CD4-positive, alpha-beta T cell treated with Interleukin-2 at 100 ng/mL for 4 hours (primary cell): ENCODE results near the gene KLHL8.
A peak's percentile ranks its signal among the peaks of the same experiment; 100 is the strongest.

Experiments used
- DNase-seq: peaks from one replicate; pipeline ENCODE4 v3.0.0-alpha.2; 2020; ENCODE audit warnings: low spot score

Gene KLHL8

GRCh38 chr4:87220094-87220822, at the start of gene KLHL8:
KLHL8 (minus strand) TSS chr4:87220618; CDS start chr4:87195539, 25,079 bp downstream.
- DNase-seq, result peak; percentile 86

- no peak for DNase-seq
Observed at GRCh38 chr4:87270144-87270543, 49.7 kb upstream of the KLHL8 start.

- no peak for DNase-seq
Observed at GRCh38 chr4:87268411-87268810, 48.0 kb upstream of the KLHL8 start.

- no peak for DNase-seq
Observed at GRCh38 chr4:87266986-87267385, 46.6 kb upstream of the KLHL8 start.

DNA sequence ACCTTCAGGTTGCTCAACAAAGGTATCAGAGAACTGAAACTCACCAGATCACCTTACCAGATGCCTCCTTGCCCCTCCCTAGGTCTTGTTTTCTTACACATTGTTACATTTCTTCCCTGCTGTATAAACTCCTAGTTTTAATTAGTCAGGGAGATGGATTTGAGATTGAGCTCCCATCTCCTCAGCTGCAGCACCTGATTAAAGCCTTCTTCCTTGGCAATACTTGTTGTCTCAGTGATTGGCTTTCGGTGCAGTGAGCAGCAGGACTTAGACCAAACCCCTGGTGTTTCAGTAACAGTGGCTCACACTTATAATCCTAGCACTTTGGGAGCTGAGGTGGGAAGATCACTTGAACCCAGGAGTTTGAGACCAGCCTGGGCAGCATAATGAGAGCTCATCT, 42.5 kb upstream of the KLHL8 start:
- DNase-seq, result no peak

GRCh38 chr4:87260477-87260876, 40.1 kb upstream of the KLHL8 start:
- no peak for DNase-seq

GRCh38 chr4:87258677-87259076, 38.3 kb upstream of the KLHL8 start:
- no peak for DNase-seq

DNA sequence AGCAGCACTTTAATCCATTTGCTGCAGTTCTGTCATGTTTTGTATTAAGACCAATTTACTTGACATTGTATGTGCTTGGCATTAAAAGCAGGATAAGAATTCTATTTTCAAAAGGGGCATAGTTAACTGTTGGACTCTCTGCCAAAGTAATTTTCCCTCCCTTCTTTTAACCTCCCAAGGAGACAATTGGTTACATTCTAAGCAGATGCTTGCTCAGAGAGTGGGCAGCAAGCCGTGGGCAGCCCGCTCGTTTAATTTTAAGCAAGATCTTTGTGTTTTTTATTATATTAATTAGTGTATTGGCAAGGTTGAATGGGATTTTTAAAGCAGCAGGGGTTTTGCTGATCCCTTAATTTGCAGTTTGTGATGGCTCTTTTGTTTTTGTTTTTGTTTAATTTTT, 37.1 kb upstream of the KLHL8 start:
- no peak for DNase-seq

- DNase-seq, result no peak
Observed at GRCh38 chr4:87255755-87256154, 35.3 kb upstream of the KLHL8 start.

DNA sequence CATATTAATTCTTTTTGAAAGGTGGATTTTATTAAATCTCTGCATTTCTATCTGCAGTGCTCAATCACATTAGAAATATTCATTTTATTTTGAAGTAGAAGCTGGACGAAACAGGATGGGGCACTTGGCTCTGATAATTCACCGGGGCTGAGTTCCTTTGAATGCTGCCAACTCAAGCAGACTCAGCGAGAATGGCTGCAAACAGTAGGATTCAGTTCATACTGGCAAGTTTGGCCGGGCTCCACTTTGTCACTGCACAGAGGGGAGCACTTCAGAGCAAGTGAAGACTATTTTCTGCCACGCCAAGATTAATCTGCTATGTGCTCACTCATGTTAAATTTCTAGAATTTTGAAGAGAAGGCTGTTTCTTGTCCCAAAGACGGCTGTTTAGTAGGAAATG, 30.7 kb upstream of the KLHL8 start:
- no peak for DNase-seq

DNA sequence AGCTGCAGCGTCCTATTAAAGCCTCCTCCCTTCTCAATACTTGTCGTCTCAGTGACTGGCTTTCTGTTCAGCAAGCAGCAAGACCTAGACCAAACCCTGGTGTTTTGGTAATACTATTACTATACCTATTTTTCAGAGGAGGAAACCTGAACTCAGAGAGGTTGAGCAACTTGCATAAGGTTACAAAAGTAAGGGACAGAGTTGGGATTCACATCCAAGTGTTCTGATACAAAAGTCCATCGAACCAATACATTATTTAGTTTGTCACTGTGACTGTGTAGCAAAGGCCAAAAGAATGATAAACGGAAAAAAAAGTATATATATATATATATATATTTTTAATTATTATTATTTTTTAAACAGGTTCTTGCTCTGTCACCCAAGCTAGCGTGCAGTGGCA, 29.9 kb upstream of the KLHL8 start:
- no peak for DNase-seq

DNA sequence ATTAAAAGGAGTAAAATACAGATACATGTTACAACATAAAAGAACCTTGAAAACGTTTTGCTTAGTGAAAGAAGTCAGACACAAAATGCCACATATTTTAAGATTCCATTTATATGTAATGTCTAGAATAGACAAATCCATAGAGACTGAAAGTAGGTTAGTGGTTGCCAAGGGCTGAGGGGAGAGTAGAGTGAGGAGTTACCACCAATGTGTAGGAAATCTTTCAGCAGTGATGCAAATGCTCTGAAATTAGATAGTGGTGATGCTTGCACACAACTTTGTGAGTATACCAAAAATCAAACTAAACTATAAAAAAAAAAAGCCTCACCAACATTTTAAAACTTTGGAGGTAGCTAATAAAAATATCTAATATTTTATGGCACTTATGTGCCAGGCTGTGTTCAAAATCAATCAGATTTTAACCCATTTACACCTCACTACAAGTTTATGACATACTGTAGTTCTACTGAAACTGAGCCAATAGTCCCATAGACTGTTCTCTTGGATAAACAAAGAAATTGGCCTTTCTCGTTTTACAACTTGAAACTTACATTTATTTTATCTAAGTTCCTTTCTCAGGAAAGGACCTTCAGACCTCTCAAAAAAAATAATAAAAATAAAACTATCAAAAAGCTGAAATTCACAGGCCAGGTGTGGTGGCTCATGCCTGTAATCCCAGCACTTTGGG, 29.1 kb upstream of the KLHL8 start:
- DNase-seq, result no peak

DNA sequence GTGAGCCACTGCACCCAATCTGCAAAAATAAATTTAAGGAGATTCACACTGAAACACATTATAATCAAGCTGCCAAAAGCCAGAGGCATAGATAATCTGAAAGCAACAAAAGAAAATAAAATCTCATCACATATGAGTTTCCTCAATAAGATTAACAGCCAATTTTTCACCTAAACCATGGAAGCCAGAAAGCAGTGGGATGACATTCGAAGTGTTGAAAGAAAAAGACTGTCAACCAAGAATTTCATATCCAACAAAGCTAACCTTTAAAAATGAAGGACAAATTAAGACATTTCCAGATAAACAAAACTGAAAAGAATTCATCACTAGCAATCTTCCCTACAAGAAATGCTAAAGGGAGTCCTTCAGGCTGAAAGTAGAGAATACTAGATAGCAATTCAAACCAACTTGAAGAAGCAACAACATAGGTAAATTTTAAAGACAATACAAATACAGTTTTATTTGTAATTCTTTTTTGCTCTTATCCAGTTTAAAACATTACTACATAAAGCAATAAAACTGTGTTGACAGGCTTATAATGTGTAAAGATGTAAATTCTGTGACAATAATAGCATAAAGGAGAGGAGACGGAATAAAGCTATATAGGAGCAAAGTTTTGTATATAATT, 23.1 kb upstream of the KLHL8 start:
- no peak for DNase-seq

DNA sequence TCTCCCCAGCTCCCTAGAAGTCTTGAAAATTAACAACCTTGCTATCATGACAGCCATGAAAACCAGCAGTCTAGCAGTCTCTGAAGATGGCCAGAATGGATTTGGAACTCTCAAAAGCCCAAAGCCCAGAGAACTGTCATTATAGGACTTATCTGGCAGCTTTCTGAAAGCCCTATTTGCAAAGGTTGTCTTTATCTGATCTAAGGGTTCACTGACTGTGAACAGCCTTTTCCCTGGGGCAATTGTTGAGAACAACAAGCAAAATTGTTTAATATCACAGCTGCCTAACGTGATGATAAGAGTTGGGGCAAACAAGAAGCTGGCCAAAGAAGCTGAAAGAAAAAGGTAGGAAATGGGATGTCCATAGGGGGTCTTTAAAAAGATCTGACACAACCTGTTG, 20.9 kb upstream of the KLHL8 start:
- no peak for DNase-seq

DNA sequence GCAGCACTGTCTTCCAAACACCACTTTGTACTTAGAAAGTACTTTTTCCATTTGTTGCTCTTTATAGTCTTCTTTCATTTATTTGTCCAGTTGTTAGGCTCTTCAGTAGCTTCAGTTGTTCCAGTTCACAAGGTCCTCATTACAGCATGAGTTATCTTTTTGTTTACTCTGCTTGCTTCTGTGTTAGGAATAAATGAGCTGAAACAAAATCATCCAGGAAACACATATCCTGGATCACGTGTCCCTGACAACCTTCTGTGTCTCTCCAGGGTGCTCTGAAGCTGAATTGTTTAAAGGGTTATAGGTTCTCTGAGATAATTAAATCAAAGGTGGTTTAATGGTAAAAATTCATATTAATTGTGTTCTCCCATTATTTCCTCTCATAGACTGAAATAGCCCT, 19.9 kb upstream of the KLHL8 start:
- no peak for DNase-seq

DNA sequence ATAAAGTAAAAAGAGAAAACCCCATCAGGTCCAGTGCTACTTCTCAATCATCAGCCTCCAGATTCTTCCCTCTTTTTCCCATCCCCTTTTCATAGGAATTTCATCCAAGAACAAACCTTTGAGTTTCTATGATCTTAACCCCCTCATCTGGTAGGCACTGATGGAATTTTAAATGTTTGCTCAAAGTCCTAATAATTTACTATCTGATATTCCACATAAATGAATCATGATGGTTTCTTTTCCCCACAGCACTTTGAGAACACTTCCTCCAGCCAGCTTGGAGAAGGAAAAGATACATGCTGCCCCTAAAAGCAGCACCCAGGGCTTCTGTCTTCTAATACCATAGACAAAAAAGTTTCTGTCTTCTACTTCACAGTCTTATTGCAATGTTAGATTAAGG, 19.4 kb upstream of the KLHL8 start:
- DNase-seq, result no peak

DNA sequence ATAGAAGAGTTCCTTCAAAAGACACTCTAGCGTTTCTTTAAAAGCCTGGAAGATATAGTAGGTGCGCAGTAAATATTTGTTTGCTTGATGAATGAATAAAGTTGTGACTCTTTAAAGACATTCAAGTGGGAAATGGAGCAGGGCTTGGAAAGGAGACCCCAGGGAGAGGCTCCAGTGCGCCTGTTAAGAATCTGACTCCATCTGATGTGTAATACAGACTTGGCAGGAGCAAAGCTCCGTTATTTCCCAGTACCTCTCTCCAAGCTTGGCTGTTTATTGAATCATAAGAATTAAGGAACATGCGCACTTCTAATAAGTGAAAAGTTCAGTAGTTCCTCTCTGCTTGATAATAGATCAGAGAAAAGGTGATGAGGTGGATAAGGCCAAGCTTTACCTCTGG, 18.8 kb upstream of the KLHL8 start:
- no peak for DNase-seq

- no peak for DNase-seq
Observed at GRCh38 chr4:87236861-87237260, 16.4 kb upstream of the KLHL8 start.

GRCh38 chr4:87235020-87235671, 14.7 kb upstream of the KLHL8 start:
- DNase-seq, result no peak

GRCh38 chr4:87232216-87232615, 11.8 kb upstream of the KLHL8 start:
- DNase-seq, result no peak

GRCh38 chr4:87230806-87231205, 10.4 kb upstream of the KLHL8 start:
- DNase-seq, result no peak

DNA sequence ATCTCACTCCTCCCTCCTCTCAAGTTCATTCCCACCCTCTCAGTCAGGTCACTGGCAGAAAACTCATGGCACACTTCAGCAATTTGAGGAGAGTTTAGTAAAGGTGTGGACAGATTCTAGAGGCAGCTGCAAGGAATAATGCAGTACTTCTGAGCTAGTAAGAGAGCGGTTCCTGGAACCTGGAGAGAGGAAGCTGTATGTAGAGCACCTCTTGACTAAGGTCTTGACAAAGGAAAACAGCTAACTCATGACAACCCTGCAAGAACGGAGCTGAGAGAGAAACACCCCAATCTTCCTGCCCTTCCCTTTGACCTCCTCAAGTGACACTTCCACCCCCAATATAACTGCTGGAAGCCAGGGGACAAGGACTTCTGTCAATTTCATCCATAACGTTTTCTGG, 9.6 kb upstream of the KLHL8 start:
- no peak for DNase-seq
